H1 (cell line): ENCODE data around the gene MRPL36. TPM values are rescaled to one million over a fixed set of nuclear protein-coding genes. Genes with fewer than 3 reads are reported as not detected.

Experiments
- FOSL1 ChIP-seq: IDR thresholded peaks from 2 replicates; pipeline ENCODE4 v1.6.1; 2011; ENCODE audit warnings: mild to moderate bottlenecking, low read depth, low read length, moderate library complexity; ENCODE audit not compliant: insufficient read depth
- KDM4A ChIP-seq: IDR thresholded peaks from one replicate; pipeline ENCODE4 v1.7.1; 2012; ENCODE audit warnings: low read depth, mild to moderate bottlenecking, moderate library complexity, low read length, inconsistent platforms; ENCODE audit not compliant: severe bottlenecking
- MAFK ChIP-seq: IDR thresholded peaks from 2 replicates; pipeline ENCODE4 v1.6.1; 2012; ENCODE audit warnings: low read depth, mild to moderate bottlenecking, improper control_type of control experiment, low read length
- SP1 ChIP-seq: IDR thresholded peaks from 2 replicates; pipeline ENCODE4 v1.6.1; 2011; ENCODE audit warnings: low read depth, low read length
- TCF12 ChIP-seq: IDR thresholded peaks from 2 replicates; pipeline ENCODE4 v1.6.1; 2011; ENCODE audit warnings: low read depth, mild to moderate bottlenecking, low read length
- polyA plus RNA-seq, 7 experiments: library from polyadenylated mRNA; depleted of rRNA in 3 of 7; stranded (reverse) in 5 of 7; unstranded in 2 of 7; fragments of >200 nt in 5 of 7; fragments of 200-250 nt in 2 of 7; gene quantifications; 1 replicate in 5 of 7; 2 replicates in 1 of 7; 4 replicates in 1 of 7; pipeline versions ENCODE4 v1.2.1 to v1.2.3, GENCODE V29; 2011 to 2013; ENCODE audit warnings: missing spikeins in 2 of 7, mixed read lengths in 2 of 7
- total RNA-seq: library from RNA; stranded (reverse); fragmentation: NEBNext Ultra II Directional; extraction: Animal tissue kit (Norgen Biotek cat#: 25700); gene quantifications from 2 replicates; pipeline ENCODE4 v1.2.1, GENCODE V29; 2021

The MRPL36 gene
- total and polyA plus RNA-seq, 2 of the 8 experiments (the other 6 are each of a cell fraction or from before 2014, with no cell fraction given): 56.3 to 81.5 TPM

GRCh38 chr5:1847611-1848010 lies 48.0 kb upstream of the MRPL36 start (continued):
- TF ChIP-seq SP1 (no peak), KDM4A (no peak), MAFK (no peak), TCF12 (no peak), FOSL1 (no peak)
- TF ChIP-seq, all 59 proteins: peak for 0
